Ramos (cell line): Measurements from ENCODE around the gene E2F7.
"Not testable (repeated sequence)": the region's sequence is repeated elsewhere in the genome, so short reads cannot be mapped to it uniquely, and the experiment has no call there.

Source experiments
- in situ Hi-C: fragments of 300-500 bp; cut with MboI; formaldehyde crosslinking; loops from one replicate; pipeline ENCODE4 v1.14.3; 2022; ENCODE audit warnings: low sequenced_read_pairs; ENCODE audit not compliant: unreplicated experiment

E2F7 gene

GRCh38 chr12:77065361-77066204 lies at the start of gene E2F7:
TSS of gene E2F7 (minus strand) at chr12:77065569. CDS start at chr12:77064635, 934 bp downstream.
- in situ Hi-C loops = no loop called here

GRCh38 chr12:77113971-77114370 lies 48.6 kb upstream of the E2F7 start:
- in situ Hi-C loops = no loop called here

- in situ Hi-C loops = no loop called here
Measured at GRCh38 chr12:77108707-77109106, 43.3 kb upstream of the E2F7 start.

- in situ Hi-C loops = no loop called here
Measured at GRCh38 chr12:77107121-77107520, 41.8 kb upstream of the E2F7 start.

GRCh38 chr12:77104792-77105191 lies 39.4 kb upstream of the E2F7 start:
- in situ Hi-C loops = no loop called here

- in situ Hi-C loops = no loop called here
Measured at GRCh38 chr12:77104286-77104685, 38.9 kb upstream of the E2F7 start.

GRCh38 chr12:77102691-77103090 lies 37.3 kb upstream of the E2F7 start:
- in situ Hi-C loops = no loop called here

- in situ Hi-C loops = no loop called here
Measured at GRCh38 chr12:77102123-77102522, 36.8 kb upstream of the E2F7 start.

GRCh38 chr12:77099799-77100198 lies 34.4 kb upstream of the E2F7 start:
- in situ Hi-C loops = no loop called here

GRCh38 chr12:77097846-77098245 lies 32.5 kb upstream of the E2F7 start:
- in situ Hi-C loops = no loop called here

GRCh38 chr12:77092227-77092626 lies 26.9 kb upstream of the E2F7 start:
- in situ Hi-C loops = not testable (repeated sequence)

- in situ Hi-C loops = no loop called here
Measured at GRCh38 chr12:77089686-77090220, 24.4 kb upstream of the E2F7 start.

GRCh38 chr12:77087427-77087826 lies 22.1 kb upstream of the E2F7 start:
- in situ Hi-C loops = no loop called here

- in situ Hi-C loops = no loop called here
Measured at GRCh38 chr12:77082021-77082420, 16.7 kb upstream of the E2F7 start.

- in situ Hi-C loops = no loop called here
Measured at GRCh38 chr12:77079631-77080030, 14.3 kb upstream of the E2F7 start.

GRCh38 chr12:77078231-77078630 lies 12.9 kb upstream of the E2F7 start:
- in situ Hi-C loops = no loop called here

- in situ Hi-C loops = no loop called here
Measured at GRCh38 chr12:77076886-77077285, 11.5 kb upstream of the E2F7 start.

GRCh38 chr12:77073894-77074293 lies 8.5 kb upstream of the E2F7 start:
- in situ Hi-C loops = not testable (repeated sequence)

- in situ Hi-C loops = no loop called here
Measured at GRCh38 chr12:77072833-77073495, 7.6 kb upstream of the E2F7 start.

GRCh38 chr12:77070800-77071449 lies 5.6 kb upstream of the E2F7 start:
- in situ Hi-C loops = no loop called here

- in situ Hi-C loops = no loop called here
Measured at GRCh38 chr12:77070382-77070781, 5.0 kb upstream of the E2F7 start.
